HG03439 (cell line): ENCODE data around the gene GPBAR1.

Experiments
- ATAC-seq: cut with Tn5 transposase; IDR thresholded peaks from one replicate; pipeline ENCODE4 v1.9.1; 2021; ENCODE audit warnings: mild to moderate bottlenecking, moderate library complexity; ENCODE audit not compliant: unreplicated experiment

The GPBAR1 gene

GRCh38 chr2:218282173-218282991, 21.6 kb downstream of the GPBAR1 start:
- ATAC-seq = no peak

GRCh38 chr2:218284106-218284811, 23.4 kb downstream of the GPBAR1 start:
- peak; percentile 62 for ATAC-seq

GRCh38 chr2:218285604-218286003, 24.8 kb downstream of the GPBAR1 start:
- no peak for ATAC-seq

GRCh38 chr2:218286570-218287459, 26.0 kb downstream of the GPBAR1 start:
- peak; percentile 42 for ATAC-seq

- ATAC-seq = no peak
Observed at GRCh38 chr2:218289639-218290315, 29.0 kb downstream of the GPBAR1 start.

GRCh38 chr2:218290316-218291261, 29.8 kb downstream of the GPBAR1 start:
- peak; percentile 52 for ATAC-seq

GRCh38 chr2:218291318-218292047, 30.7 kb downstream of the GPBAR1 start:
- ATAC-seq = no peak

- peak; percentile 69 for ATAC-seq
Observed at GRCh38 chr2:218292048-218293014, 31.5 kb downstream of the GPBAR1 start, which contains the start of gene TMBIM1. TSS of gene TMBIM1 (minus strand) at chr2:218292503. CDS start at chr2:218282141, 10,362 bp downstream.

GRCh38 chr2:218293715-218294429, 33.1 kb downstream of the GPBAR1 start:
- ATAC-seq = no peak

- ATAC-seq = no peak
Observed at GRCh38 chr2:218294430-218295022, 33.7 kb downstream of the GPBAR1 start.

GRCh38 chr2:218295029-218295428, 34.2 kb downstream of the GPBAR1 start:
- no peak for ATAC-seq

- no peak for ATAC-seq
Observed at GRCh38 chr2:218296200-218296599, 35.4 kb downstream of the GPBAR1 start.

GRCh38 chr2:218296847-218297246, 36.0 kb downstream of the GPBAR1 start:
- no peak for ATAC-seq

GRCh38 chr2:218298314-218298875, 37.6 kb downstream of the GPBAR1 start:
- no peak for ATAC-seq

GRCh38 chr2:218300141-218300540, 39.3 kb downstream of the GPBAR1 start:
- ATAC-seq = no peak

GRCh38 chr2:218301176-218301819, 40.5 kb downstream of the GPBAR1 start:
- peak; percentile 81 for ATAC-seq
